ENCODE data around the gene MS4A4A.

The MS4A4A gene

GRCh38 chr11:60349990-60350389 is 69.5 kb downstream of the MS4A4A start:
- DNase-seq (ENCODE audit: low spot score), result no peak

GRCh38 chr11:60357771-60358170 is 77.3 kb downstream of the MS4A4A start:
- no peak for DNase-seq (ENCODE audit: low spot score)

Data from RKO (cell line).